DOHH2 (cell line): ENCODE data around the gene CATSPER3.

Source experiments
- EZH2phosphoT487 ChIP-seq: fragments of 200-600 bp; sonication (generic); IDR thresholded peaks from 2 replicates; pipeline ENCODE4 v1.6.1; 2017; ENCODE audit warnings: borderline replicate concordance, mild to moderate bottlenecking, antibody characterized with exemption, low read length, moderate library complexity, mixed read lengths
- TF ChIP-seq, protein P1 (sequence below): fragments of 200-600 bp; sonication (generic); IDR thresholded peaks from one replicate; pipeline ENCODE4 v1.5.1; 2014; ENCODE audit warnings: antibody characterized with exemption, mild to moderate bottlenecking, low read depth, low read length; ENCODE audit not compliant: poor library complexity, severe bottlenecking

DNA sequence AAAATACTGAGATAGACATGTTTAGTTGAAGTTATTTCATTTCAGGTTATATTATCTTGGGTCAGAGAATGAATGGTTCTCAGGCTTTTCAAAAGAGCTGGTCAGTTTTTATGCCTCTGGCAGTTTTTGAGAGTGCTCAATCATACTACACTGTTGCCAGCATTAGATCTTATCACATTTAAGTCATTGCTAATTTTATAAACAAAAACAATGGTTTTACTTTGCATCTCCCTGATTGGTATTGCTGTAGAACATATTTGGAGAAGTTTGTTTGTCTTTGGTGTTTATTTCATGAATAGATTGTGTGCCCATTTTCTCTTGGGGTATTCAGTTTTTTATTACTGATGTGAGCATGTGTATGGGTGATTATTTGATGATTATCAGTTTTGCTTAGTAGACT lies 1.5 kb downstream of the CATSPER3 start:
- TF ChIP-seq, protein P1, sequence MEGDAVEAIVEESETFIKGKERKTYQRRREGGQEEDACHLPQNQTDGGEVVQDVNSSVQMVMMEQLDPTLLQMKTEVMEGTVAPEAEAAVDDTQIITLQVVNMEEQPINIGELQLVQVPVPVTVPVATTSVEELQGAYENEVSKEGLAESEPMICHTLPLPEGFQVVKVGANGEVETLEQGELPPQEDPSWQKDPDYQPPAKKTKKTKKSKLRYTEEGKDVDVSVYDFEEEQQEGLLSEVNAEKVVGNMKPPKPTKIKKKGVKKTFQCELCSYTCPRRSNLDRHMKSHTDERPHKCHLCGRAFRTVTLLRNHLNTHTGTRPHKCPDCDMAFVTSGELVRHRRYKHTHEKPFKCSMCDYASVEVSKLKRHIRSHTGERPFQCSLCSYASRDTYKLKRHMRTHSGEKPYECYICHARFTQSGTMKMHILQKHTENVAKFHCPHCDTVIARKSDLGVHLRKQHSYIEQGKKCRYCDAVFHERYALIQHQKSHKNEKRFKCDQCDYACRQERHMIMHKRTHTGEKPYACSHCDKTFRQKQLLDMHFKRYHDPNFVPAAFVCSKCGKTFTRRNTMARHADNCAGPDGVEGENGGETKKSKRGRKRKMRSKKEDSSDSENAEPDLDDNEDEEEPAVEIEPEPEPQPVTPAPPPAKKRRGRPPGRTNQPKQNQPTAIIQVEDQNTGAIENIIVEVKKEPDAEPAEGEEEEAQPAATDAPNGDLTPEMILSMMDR, result no peak
- no peak for TF ChIP-seq EZH2phosphoT487
